Astrocyte of the spinal cord (primary cell): Measurements from ENCODE around the gene GNB1.
A peak's percentile ranks its signal among the peaks of the same experiment; 100 is the strongest.

Source experiments
- DNase-seq: peaks from one replicate; pipeline ENCODE4 v3.0.0; 2011; ENCODE audit warnings: low read depth, low spot score
- H3K4me3 ChIP-seq: 2 replicates; pipeline ENCODE4 v1.5.1; 2011; ENCODE audit warnings: low read depth, mild to moderate bottlenecking, low read length, moderate library complexity
- CTCF ChIP-seq: IDR thresholded peaks from 2 replicates; pipeline ENCODE4 v1.5.1; 2012; ENCODE audit warnings: low read depth, mild to moderate bottlenecking, low read length, inconsistent platforms
- in situ Hi-C: cut with HindIII; loops from 2 replicates; pipeline ENCODE4 v1.10.0; 2017; ENCODE audit warnings: low sequenced_read_pairs

Gene GNB1

GRCh38 chr1:1841575-1841995 lies 49.3 kb downstream of the GNB1 start:
- no peak overlapping the region for H3K4me3 ChIP-seq
- peak; percentile 32 for TF ChIP-seq CTCF
- in situ Hi-C loops, result no loop called here
- no peak for DNase-seq

GRCh38 chr1:1839311-1839965 lies 51.4 kb downstream of the GNB1 start:
- H3K4me3 ChIP-seq, result no peak overlapping the region
- no peak for DNase-seq
- TF ChIP-seq CTCF, result no peak
- in situ Hi-C loops, result no loop called here

GRCh38 chr1:1836119-1836518 lies 54.8 kb downstream of the GNB1 start:
- DNase-seq, result no peak
- H3K4me3 ChIP-seq, result no peak overlapping the region
- no peak for TF ChIP-seq CTCF
- in situ Hi-C loops, result no loop called here

DNA sequence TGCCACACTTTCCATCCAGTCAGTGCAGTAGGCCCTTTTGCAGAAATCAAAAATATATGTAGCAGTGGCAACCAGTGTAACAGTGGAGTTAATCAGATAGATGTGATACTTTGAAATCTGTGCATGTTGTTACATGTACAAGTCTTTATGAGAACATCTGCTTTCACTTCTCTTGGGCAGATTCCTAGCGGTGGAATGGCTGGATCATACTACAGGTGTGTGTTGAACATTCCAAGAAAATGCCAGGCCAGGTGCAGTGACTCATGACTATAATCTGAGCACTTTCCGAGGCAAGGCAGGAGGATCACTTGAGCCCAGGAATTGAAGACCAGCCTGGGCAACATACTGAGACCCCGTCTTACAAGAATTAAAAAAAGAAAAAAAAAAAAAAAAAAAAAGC lies 55.3 kb downstream of the GNB1 start:
- DNase-seq, result no peak
- TF ChIP-seq CTCF, result no peak
- H3K4me3 ChIP-seq, result no peak overlapping the region
- in situ Hi-C loops, result no loop called here

GRCh38 chr1:1833916-1834325 lies 57.0 kb downstream of the GNB1 start:
- no peak overlapping the region for H3K4me3 ChIP-seq
- in situ Hi-C loops, result no loop called here
- no peak for TF ChIP-seq CTCF
- peak; percentile 43 for DNase-seq

DNA sequence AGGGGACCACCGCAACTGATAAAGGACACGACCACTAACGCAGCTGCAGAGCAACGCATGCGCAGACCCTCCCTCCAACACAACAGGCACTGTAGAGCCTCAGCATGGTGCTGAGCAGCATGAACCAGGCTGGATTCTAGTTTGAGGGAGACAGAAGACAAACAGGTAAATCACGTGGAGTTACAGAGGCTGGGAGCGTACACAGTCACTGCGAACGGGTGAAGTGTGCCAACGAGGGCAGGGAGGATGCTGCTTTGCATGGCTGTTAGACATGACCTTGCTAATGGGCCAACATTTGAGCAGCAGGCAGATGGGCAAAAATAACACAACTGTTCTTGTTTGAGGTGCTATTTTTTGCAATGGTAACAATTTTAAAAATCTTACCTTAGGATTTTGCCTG lies 57.4 kb downstream of the GNB1 start:
- no peak overlapping the region for H3K4me3 ChIP-seq
- no peak for TF ChIP-seq CTCF
- in situ Hi-C loops, result no loop called here
- DNase-seq, result no peak
